HG03457 (cell line): Measurements from ENCODE around the gene CT45A6.
"Not testable (repeated sequence)": the region's sequence is repeated elsewhere in the genome, so short reads cannot be mapped to it uniquely, and the experiment has no call there.

Source experiments
- ATAC-seq: cut with Tn5 transposase; IDR thresholded peaks from one replicate; pipeline ENCODE4 v1.9.1; 2021; ENCODE audit warnings: moderate number of reproducible peaks; ENCODE audit not compliant: unreplicated experiment

Gene CT45A6

GRCh38 chrX:135802687-135803086 lies at the start of gene CT45A6:
CT45A6 (minus strand) TSS chrX:135802787; CDS start chrX:135798993, 3,794 bp downstream.
- not testable (repeated sequence) for ATAC-seq

GRCh38 chrX:135837180-135837579 lies 34.6 kb upstream of the CT45A6 start, which contains the start of gene CT45A7:
CT45A7 (minus strand) TSS chrX:135837280; CDS start chrX:135833533, 3,747 bp downstream.
- ATAC-seq = not testable (repeated sequence)

- ATAC-seq = not testable (repeated sequence)
Measured at GRCh38 chrX:135819912-135820311, 17.3 kb upstream of the CT45A6 start, which contains the start of gene CT45A2. CT45A2 (minus strand) TSS chrX:135820012; CDS start chrX:135816265, 3,747 bp downstream.

- not testable (repeated sequence) for ATAC-seq
Measured at GRCh38 chrX:135785403-135785802, 17.2 kb downstream of the CT45A6 start, which contains the start of gene CT45A5. CT45A5 (minus strand) TSS chrX:135785503; CDS start chrX:135781729, 3,774 bp downstream.

- not testable (repeated sequence) for ATAC-seq
Measured at GRCh38 chrX:135768091-135768490, 34.5 kb downstream of the CT45A6 start, which contains the start of gene CT45A3. CT45A3 (minus strand) TSS chrX:135768191; CDS start chrX:135764444, 3,747 bp downstream.

- ATAC-seq = not testable (repeated sequence)
Measured at GRCh38 chrX:135744739-135745138, 57.8 kb downstream of the CT45A6 start.
